Activated naive CD4-positive, alpha-beta T cell treated with anti-CD3 and anti-CD28 coated beads, Interleukin-2, amount 50 U/mL, for 24 hours (primary cell): ENCODE data around the gene MKRN1.

Source experiments
- H3K27ac Mint-ChIP-seq: one replicate; pipeline ENCODE4 v1.8.0; 2021; ENCODE audit warnings: mild to moderate bottlenecking, mixed read lengths
- H3K27me3 Mint-ChIP-seq: one replicate; pipeline ENCODE4 v1.8.0; 2021; ENCODE audit warnings: mixed read lengths
- H3K36me3 Mint-ChIP-seq: one replicate; pipeline ENCODE4 v1.8.0; 2021; ENCODE audit warnings: mixed read lengths
- H3K4me1 Mint-ChIP-seq: one replicate; pipeline ENCODE4 v1.8.0; 2021; ENCODE audit warnings: mixed read lengths
- H3K4me3 Mint-ChIP-seq: one replicate; pipeline ENCODE4 v1.8.0; 2021; ENCODE audit warnings: mild to moderate bottlenecking, mixed read lengths
- H3K9me3 Mint-ChIP-seq: one replicate; pipeline ENCODE4 v1.8.0; 2021; ENCODE audit warnings: mixed read lengths

Gene MKRN1

GRCh38 chr7:140497241-140497769, 18.0 kb upstream of the MKRN1 start:
- no peak overlapping the region for H3K4me3 Mint-ChIP-seq
- H3K36me3 Mint-ChIP-seq, result no peaks in the 10 kb centered on the region

GRCh38 chr7:140495514-140496097, 16.3 kb upstream of the MKRN1 start:
- Mint-ChIP-seq H3K9me3 (no peaks in the 10 kb centered on the region), H3K27ac (no peak overlapping the region)

More at GRCh38 chr7:140497241-140497769, 18.0 kb upstream of the MKRN1 start:
- no peaks in the 10 kb centered on the region for H3K9me3 Mint-ChIP-seq
- H3K27ac Mint-ChIP-seq, result no peak overlapping the region
- H3K4me1 Mint-ChIP-seq, result no peaks in the 10 kb centered on the region
- H3K27me3 Mint-ChIP-seq, result no peaks in the 10 kb centered on the region

GRCh38 chr7:140494867-140495266, 15.6 kb upstream of the MKRN1 start:
- no peak overlapping the region for H3K4me3 Mint-ChIP-seq
- no peak overlapping the region for H3K27ac Mint-ChIP-seq
- no peaks in the 10 kb centered on the region for H3K27me3 Mint-ChIP-seq
- no peaks in the 10 kb centered on the region for H3K36me3 Mint-ChIP-seq
- no peaks in the 10 kb centered on the region for H3K9me3 Mint-ChIP-seq
- H3K4me1 Mint-ChIP-seq, result no peaks in the 10 kb centered on the region

More at GRCh38 chr7:140495514-140496097, 16.3 kb upstream of the MKRN1 start:
- Mint-ChIP-seq H3K27me3 (no peaks in the 10 kb centered on the region), H3K4me1 (no peaks in the 10 kb centered on the region), H3K36me3 (no peaks in the 10 kb centered on the region), H3K4me3 (no peak overlapping the region)

- Mint-ChIP-seq H3K4me1 (no peaks in the 10 kb centered on the region), H3K4me3 (no peak overlapping the region), H3K27me3 (no peaks in the 10 kb centered on the region), H3K27ac (no peak overlapping the region), H3K36me3 (no peaks in the 10 kb centered on the region), H3K9me3 (no peaks in the 10 kb centered on the region)
These were observed 9.7 kb upstream of the MKRN1 start for GRCh38 chr7:140489026-140489359.

GRCh38 chr7:140485500-140486265, 6.4 kb upstream of the MKRN1 start:
- no peaks in the 10 kb centered on the region for H3K9me3 Mint-ChIP-seq
- no peak overlapping the region for H3K27ac Mint-ChIP-seq
- H3K36me3 Mint-ChIP-seq, result no peaks in the 10 kb centered on the region
- no peaks in the 10 kb centered on the region for H3K27me3 Mint-ChIP-seq
- no peaks in the 10 kb centered on the region for H3K4me1 Mint-ChIP-seq
- H3K4me3 Mint-ChIP-seq, result no peak overlapping the region

GRCh38 chr7:140484951-140485499, 5.7 kb upstream of the MKRN1 start:
- H3K36me3 Mint-ChIP-seq, result no peaks in the 10 kb centered on the region
- H3K4me1 Mint-ChIP-seq, result no peaks in the 10 kb centered on the region
- no peaks in the 10 kb centered on the region for H3K27me3 Mint-ChIP-seq
- no peak overlapping the region for H3K4me3 Mint-ChIP-seq
- H3K27ac Mint-ChIP-seq, result no peak overlapping the region
- H3K9me3 Mint-ChIP-seq, result no peaks in the 10 kb centered on the region

- Mint-ChIP-seq H3K27ac (no peak overlapping the region), H3K36me3 (no peaks in the 10 kb centered on the region), H3K4me1 (no peaks in the 10 kb centered on the region), H3K9me3 (no peaks in the 10 kb centered on the region), H3K4me3 (no peak overlapping the region), H3K27me3 (no peaks in the 10 kb centered on the region)
These were observed 5.2 kb upstream of the MKRN1 start for GRCh38 chr7:140484479-140484878.

GRCh38 chr7:140479739-140480084, 407 bp upstream of the MKRN1 start:
- Mint-ChIP-seq H3K36me3 (no peaks in the 10 kb centered on the region), H3K27ac (peak overlapping the region; percentile 6), H3K4me1 (peaks cover 29% of the 10 kb centered on the region), H3K27me3 (no peaks in the 10 kb centered on the region), H3K4me3 (peak overlapping the region; percentile 99), H3K9me3 (no peaks in the 10 kb centered on the region)

GRCh38 chr7:140478246-140479061, 851 bp downstream of the MKRN1 start:
- Mint-ChIP-seq H3K27me3 (no peaks in the 10 kb centered on the region), H3K4me1 (peaks cover 33% of the 10 kb centered on the region), H3K27ac (peak overlapping the region; percentile 77), H3K4me3 (peak overlapping the region; percentile 96), H3K36me3 (no peaks in the 10 kb centered on the region), H3K9me3 (no peaks in the 10 kb centered on the region)

GRCh38 chr7:140476698-140477261, 2.5 kb downstream of the MKRN1 start:
- H3K36me3 Mint-ChIP-seq, result no peaks in the 10 kb centered on the region
- H3K4me1 Mint-ChIP-seq, result peaks cover 41% of the 10 kb centered on the region
- no peaks in the 10 kb centered on the region for H3K27me3 Mint-ChIP-seq
- H3K4me3 Mint-ChIP-seq, result peak overlapping the region; percentile 96
- peak overlapping the region; percentile 81 for H3K27ac Mint-ChIP-seq
- H3K9me3 Mint-ChIP-seq, result no peaks in the 10 kb centered on the region

- Mint-ChIP-seq H3K4me1 (peaks cover 44% of the 10 kb centered on the region), H3K4me3 (peak overlapping the region; percentile 76), H3K36me3 (peaks cover 1% of the 10 kb centered on the region), H3K27ac (peak overlapping the region; percentile 86), H3K9me3 (no peaks in the 10 kb centered on the region), H3K27me3 (no peaks in the 10 kb centered on the region)
These were observed 3.5 kb downstream of the MKRN1 start for GRCh38 chr7:140475747-140476333.

GRCh38 chr7:140463111-140463510, 16.2 kb downstream of the MKRN1 start:
- no peak overlapping the region for H3K27ac Mint-ChIP-seq

GRCh38 chr7:140458916-140459315, 20.4 kb downstream of the MKRN1 start:
- Mint-ChIP-seq H3K36me3 (peaks cover 9% of the 10 kb centered on the region), H3K27ac (no peak overlapping the region), H3K9me3 (no peaks in the 10 kb centered on the region), H3K27me3 (no peaks in the 10 kb centered on the region), H3K4me3 (no peak overlapping the region), H3K4me1 (peaks cover 23% of the 10 kb centered on the region)

More at GRCh38 chr7:140463111-140463510, 16.2 kb downstream of the MKRN1 start:
- peaks cover 23% of the 10 kb centered on the region for H3K4me1 Mint-ChIP-seq
- H3K9me3 Mint-ChIP-seq, result no peaks in the 10 kb centered on the region
- H3K27me3 Mint-ChIP-seq, result no peaks in the 10 kb centered on the region
- H3K4me3 Mint-ChIP-seq, result no peak overlapping the region
- peaks cover 6% of the 10 kb centered on the region for H3K36me3 Mint-ChIP-seq

- Mint-ChIP-seq H3K4me3 (no peak overlapping the region), H3K27ac (no peak overlapping the region), H3K4me1 (peaks cover 21% of the 10 kb centered on the region), H3K36me3 (peaks cover 11% of the 10 kb centered on the region), H3K27me3 (no peaks in the 10 kb centered on the region), H3K9me3 (no peaks in the 10 kb centered on the region)
These were observed 21.1 kb downstream of the MKRN1 start for GRCh38 chr7:140458201-140458600.

GRCh38 chr7:140456551-140457051, 22.7 kb downstream of the MKRN1 start:
- H3K4me3 Mint-ChIP-seq, result no peak overlapping the region
- peaks cover 15% of the 10 kb centered on the region for H3K36me3 Mint-ChIP-seq
- peaks cover 23% of the 10 kb centered on the region for H3K4me1 Mint-ChIP-seq
- no peak overlapping the region for H3K27ac Mint-ChIP-seq
- no peaks in the 10 kb centered on the region for H3K27me3 Mint-ChIP-seq
- no peaks in the 10 kb centered on the region for H3K9me3 Mint-ChIP-seq
